OCI-LY7 (cell line): ENCODE data around the gene CEP68.

Experiments
- CTCF ChIP-seq: fragments of 200-600 bp; sonication (generic); conservative IDR thresholded peaks from 2 replicates; pipeline ENCODE4 v1.5.1; 2014; ENCODE audit warnings: mild to moderate bottlenecking, antibody characterized with exemption, low read length, moderate library complexity, mixed read lengths
- EZH2phosphoT487 ChIP-seq: fragments of 200-600 bp; sonication (generic); IDR thresholded peaks from 2 replicates; pipeline ENCODE4 v1.6.1; 2018; ENCODE audit warnings: low read depth, borderline replicate concordance, mild to moderate bottlenecking, mixed run types, antibody characterized with exemption, low read length, moderate library complexity, mixed read lengths

DNA sequence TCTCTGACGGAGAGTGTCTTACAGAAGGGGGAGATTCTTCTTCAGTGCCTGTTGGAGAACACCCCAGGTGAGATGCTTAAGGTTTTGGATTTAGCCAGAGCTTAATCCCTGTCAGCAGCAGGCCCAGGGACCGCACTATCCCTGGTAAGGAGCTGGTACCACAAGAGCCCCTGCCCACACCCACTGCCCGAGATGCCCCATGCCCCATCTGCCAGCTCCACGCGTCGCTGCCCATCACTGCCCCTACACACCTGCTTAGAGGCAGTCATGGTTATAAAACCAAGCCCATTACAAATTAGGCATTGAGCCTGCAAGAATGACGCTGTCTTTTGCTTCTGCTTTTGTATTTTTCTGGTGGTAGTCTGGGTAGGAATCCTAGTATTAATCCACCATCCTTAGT lies 21.7 kb downstream of the CEP68 start:
- TF ChIP-seq CTCF (no peak), EZH2phosphoT487 (no peak)
